ENCODE data around the gene F5.

F5 gene

DNA sequence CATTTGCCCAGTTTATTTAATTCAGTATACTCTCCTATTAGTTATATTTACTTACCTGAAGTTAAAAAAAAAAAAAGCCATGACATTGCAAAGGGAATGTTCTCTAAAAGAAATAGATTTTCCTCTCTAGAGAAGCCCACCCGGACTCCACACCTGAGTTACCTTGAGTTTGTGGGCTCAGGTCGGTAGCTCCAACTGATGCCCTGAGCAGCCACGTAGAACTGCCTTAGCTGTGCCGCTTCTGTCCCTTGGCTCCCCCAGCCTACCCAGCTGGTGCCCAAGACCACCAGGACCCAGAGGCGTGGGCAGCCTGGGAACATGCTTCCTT, 250 bp downstream of the F5 start:
- DNase-seq, result no peak

DNA sequence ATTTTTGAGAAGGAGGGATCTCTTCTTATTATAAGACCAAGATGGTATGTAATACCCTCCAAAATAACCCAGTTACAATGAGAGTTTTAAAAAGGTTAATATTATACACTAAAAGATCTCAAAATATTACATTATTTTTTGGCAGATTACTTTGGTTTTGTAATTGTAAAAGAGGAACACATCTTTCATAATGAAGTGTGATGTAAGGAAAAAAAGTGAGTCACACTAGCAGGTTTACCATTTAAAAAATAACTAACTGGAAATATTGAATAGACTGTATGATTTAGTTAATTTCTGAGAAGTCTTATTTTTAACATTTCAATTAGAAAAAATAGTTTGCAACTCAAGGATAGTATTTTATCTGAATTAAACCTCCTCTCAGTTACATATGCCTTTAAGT, 1.1 kb downstream of the F5 start:
- no peak for DNase-seq

DNA sequence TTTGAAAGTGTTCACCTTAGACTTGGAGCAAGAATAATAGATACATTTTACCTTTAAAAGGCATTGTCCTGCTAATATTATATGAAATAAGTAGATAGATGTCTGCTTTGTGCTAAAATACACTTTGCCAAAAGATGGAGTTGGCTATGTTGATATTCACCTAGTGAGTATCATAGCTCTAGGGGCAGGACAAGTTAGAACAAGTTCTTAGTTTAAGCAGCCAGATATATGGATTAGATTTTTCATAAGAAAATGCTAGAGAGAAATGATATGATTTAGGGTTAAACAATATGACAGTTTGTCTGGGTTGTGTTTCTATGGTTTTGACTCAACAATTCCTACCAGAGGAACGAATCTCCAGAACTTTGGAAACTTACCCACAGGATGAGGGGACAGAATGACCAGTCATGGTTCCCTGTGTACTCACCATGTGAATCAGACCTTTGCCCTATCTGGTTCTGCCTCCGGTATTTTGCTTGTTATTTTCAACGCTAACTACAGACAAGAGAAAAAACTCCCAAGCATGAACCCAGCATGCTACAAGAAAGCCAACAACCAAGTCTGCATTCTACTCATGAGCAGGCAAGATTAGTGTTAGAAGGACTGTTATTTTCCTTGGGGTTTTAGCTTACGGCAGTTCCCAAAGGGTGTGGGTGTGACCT, 1.7 kb downstream of the F5 start:
- no peak for DNase-seq

DNA sequence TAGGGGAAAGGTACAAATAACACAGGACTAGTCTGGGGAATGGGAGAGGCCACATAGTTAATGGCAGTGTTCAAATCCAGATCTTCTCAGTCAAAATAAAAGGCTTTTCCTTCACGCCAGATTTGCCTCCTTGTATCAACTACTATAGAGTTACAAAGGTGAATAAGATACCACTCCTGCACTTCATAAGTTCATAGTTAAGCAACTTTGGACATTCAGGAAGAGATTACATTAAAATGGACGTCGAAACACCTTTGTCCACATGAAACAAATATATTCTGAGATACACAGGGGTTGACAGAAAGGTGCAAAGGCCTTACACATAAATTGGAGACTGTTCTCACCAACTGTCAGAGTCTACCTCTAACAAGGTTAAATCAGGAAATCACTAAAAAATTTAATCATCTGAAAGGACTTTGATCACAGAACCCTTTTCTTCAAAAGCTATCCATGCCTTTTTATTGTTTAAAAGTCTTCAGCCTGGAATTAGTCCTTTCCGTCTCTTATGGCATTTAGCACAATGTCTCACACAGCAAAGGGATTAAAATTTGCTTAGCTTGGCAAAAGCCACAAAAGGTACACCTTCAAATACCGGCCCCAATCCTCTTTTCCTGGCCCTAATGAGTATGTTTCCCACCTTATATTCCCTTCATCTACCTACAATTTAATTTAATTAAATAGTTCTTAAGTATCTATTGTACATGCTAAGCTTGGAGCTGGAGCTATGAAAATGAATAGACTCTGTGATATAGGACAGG, 8.1 kb downstream of the F5 start:
- no peak for DNase-seq

DNA sequence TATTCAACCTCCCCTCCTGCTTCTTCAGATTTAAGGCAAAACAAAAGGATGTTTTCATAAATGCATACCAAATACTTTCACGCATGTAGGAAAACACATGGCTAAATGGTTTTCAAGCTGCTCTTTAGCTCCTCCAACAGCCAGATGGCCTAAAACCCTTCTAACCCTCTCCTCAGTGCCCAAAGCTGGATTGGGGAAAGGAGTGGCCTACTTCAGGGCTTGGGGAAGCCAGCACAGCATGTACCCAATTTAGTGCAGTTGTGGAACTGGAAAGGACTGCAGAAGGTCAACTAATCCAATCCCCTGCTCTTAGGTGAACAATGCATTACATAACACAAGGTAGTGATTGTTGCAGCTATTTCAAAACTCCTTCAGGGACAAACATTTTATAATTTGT, 9.3 kb downstream of the F5 start:
- DNase-seq, result no peak

DNA sequence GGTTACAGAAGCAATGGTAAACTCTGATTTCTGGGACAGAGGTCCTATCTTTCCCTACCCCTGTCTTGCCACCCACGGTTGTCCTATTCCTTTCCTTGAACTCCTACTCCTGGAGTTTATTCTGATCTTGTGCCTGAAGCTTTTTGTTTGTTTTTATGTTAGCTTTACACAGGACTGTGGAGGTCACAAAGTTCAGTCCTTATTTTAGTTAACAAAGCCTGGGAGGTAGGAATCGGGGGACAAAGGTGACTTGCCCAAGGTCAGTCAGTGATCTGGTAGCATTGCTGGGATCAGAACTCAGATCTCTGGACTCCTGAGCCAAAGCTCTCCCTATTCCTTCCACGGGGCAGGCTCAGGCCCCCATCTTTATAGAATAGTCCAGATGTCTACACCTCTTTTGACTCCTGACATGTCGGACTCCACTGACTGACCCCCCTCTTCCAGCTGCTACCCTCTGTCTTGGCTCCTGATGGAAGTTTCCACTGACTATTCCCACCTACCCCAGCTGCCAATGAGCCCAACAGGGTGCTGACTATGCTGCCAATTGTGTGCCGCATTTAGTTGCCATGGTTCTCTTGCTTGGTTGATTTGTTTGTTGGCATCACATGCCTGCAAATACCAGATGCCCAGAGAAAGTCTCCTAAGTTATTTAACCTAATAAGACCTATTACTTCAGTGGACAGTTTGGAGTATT, 9.9 kb downstream of the F5 start:
- DNase-seq, result no peak

DNA sequence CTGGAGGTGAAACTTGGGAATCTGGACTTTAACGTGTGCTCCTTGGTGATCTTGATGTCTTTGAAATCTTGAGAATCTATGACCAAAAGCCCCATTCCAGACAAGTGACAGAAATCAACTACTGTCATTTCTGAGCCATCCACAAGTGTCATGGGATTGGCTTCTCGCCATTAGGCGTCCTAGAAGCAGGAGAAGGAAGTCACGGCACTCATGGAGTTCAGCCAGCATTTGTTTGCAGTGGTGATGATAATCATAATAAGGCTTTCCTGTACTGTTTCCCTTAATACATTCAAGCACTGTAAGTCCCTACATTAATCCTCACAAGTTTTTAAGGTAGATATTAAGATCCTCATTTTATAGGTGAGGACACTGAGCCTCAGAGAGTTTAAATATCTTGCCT, 11.9 kb downstream of the F5 start:
- DNase-seq, result no peak

DNA sequence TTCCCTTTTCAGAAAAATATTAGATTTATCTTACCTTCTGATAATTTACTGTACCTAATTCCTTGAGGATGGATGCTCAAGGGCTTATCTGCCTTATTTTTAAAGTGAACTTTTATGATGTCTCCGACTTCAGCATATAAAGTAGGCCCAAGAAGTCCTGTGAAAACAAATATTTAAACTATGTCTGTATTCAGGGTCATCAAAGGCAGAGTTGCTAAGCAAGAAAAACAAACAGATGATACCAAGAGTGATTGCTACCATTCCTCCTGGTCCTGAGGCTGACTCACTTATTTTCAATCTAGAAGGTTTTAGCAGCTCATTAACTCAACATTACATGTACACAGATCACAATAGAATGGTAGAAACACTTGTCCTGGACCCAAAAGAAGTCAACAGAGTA, 14.1 kb downstream of the F5 start:
- DNase-seq, result no peak

DNA sequence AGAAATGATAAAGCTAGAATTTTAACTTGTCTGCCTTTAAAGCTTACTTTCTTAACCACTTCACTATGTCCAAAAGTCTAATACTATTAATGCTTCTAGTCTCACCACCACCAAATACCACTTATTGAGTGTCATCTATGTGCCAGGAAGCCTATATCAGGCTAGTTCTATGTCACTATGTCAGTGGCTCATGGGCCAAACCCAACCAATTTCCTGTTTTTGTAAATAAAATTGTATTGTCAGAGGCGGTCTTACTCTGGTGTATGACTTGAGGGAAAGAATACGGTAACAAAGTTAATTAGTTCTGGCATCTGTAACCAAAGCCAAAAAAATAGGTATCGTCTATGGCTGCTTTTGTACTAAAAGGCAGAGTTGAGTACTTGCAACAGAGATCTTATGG, 14.8 kb downstream of the F5 start:
- no peak for DNase-seq

DNA sequence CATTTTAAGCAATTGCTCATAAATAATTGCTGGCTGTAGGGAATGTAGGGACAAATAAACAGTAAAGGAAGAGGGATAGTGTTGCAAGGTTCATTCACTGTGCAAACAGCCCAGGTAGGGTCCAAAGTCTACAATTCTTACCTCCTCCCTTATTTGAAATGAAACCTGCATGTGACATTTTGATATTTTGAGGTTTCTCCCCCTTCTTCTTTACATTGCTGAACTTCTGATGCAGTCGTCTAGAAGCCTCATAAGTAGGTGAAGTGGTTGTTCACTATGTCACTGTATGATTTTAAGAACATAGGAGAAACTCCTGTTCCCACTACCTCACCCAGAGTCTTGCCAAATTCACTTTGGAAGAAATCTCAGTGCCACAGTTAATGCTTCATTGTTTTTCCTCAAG, 16.1 kb downstream of the F5 start:
- DNase-seq, result no peak

DNA sequence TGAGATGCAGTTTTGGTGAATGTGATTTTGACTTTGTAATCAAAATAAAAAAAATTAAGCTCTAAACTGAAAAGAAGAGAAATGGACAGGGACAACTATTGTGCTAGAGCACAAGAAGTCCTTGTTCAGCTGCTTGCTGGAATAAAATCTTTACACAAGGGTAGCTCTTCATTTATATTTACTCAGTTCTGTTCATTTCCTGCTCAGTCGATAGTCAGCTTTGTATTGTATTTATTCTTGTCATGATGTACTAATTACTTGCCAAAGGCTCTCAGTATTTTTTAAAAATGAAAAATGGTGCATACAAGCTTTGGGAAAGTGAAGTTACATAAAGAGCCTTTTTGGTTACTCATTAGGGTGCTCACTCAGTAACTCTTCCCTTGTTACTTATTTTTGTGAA, 17.8 kb downstream of the F5 start:
- no peak for DNase-seq

DNA sequence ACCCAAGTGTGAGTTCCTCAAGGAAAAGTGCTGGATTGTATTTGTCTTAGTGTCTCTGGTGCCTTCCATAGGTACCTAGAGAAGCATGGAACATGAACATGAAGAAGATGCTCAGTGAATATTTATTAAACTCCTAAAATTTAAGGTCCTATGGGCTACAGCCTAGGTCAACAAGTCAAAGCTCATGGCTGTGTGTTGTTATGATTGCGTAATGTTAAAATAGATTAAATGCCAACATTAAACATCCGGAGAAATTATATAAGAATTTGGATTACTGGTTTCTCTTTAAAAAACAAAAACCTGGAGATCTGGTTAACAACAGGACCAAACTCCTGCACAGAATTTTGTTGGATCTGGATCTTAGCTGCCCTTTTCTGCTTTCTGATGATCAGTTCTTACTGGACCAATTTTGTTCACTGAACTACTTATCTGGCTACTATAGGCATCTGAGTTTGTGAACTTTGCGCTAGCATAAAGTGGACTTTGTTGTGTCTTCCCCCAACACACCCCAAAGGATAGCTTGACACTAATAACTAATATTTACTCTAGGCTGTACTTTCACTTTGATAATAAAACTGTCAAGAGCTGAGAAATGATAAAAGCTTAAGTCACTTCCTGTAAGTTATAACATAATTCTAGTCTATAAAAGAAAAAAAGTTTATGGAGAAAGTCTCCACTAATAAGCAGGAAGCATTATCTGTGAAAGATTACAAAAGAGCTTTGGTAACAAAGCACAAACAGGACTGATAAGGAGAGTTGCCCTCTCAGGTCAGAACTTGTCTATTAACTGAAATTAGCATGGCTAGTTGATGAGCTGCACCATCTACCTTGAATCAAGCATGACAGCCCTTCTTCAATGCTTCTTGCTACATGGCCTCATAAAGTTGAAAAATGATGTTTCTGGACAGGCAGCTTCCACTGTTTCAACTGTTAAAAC, 20.7 kb downstream of the F5 start:
- DNase-seq, result no peak

DNA sequence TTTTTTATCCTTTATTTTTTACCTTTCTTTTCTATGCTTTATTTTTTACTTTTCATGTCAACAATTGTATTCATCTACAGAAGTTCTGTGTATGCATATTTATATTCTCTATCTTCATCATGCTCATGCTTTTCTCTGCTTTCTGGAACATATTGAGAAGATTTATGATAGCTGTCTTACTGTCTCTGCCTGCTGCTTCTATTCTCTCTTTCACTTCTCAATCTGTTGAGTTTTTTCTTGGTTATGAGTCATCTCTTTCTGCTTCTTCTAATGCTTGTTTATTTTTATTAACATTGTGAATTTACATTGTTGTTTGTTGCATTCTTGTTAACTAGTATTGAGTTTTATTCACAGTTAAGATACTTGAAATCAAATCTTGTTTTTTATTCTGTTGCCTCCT, 22.6 kb downstream of the F5 start:
- no peak for DNase-seq

DNA sequence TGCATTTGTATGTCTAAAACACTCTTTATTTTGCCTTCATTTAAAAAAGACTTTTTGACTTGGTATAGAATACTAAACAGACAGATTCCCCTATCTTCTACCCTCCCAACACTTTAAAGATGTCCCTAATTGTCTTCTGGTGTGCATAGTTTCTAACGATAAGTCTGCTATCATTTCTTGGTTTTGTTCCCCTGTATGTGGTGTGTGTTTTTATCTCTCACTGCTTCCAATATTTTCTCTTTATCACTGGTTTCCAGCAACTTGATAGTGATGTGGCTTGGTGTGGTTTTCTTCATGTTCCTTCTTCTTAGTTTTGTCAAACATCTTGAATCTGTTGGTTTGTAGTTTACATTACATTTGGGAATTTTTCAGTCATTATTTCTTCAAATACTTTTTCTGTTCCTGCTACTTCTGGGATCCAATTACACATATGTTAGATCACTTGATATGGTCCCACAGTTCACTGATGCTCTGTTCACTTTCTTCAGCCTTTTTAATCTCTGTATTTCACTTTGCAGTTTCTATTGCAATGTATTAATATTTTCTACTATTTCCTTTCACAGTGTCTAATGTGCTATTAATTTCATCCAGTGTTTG, 23.2 kb downstream of the F5 start:
- no peak for DNase-seq

DNA sequence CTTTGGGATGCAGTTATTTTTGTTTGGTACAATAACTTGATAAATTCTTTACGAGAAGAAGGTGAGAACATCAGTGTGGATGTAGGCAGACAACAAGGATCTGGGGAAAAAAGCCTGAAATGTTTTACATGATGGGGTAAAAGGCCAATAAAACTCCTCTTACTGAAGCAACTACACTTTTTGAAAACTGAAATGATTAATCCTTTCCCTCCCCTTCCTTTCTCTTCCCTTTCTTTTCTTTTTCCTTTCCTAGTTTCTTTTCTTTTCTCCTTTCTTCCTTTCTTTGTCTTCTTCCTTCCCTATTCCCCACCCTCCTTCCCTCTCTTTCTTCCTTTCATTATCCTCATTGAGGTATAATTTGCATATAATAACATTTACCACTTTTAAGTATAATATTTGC, 24.6 kb downstream of the F5 start:
- no peak for DNase-seq

DNA sequence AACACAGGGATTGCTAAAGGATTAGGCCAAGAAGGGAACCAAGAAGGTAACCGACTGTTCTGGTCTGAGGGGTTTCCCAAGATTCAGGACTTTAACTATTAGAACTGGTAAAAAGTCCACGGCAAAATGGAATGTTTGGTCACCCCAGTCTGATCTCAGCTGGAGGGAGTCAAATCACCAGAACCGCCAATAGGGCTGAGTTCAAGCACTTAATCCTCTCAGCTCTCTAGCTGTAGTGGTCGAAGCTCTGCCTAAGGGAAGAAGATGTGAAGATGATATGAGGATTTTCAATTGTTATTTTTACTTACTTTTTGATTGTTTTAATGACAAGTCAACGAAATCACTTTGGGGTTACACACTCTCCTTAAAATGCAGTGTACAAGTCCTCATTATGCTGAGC, 29.1 kb downstream of the F5 start:
- DNase-seq, result no peak

DNA sequence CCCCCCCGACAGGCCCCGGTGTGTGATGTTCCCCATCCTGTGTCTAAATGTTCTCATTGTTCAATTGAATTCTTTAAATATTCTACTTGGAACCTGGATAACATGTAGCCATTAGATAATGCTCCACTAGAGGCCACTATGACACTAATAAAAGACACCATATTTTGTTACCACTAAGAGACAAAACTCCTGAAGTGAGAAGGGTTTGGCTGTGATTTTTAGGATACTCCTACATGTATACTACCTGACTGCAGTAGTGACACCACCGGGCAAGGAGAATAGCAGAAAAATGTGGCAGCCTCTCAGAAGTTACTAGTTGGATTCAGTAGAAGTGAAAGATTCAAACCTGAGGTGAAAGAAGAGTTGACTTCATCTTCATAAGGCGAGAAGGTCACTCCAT, 36.0 kb downstream of the F5 start:
- DNase-seq, result no peak

DNA sequence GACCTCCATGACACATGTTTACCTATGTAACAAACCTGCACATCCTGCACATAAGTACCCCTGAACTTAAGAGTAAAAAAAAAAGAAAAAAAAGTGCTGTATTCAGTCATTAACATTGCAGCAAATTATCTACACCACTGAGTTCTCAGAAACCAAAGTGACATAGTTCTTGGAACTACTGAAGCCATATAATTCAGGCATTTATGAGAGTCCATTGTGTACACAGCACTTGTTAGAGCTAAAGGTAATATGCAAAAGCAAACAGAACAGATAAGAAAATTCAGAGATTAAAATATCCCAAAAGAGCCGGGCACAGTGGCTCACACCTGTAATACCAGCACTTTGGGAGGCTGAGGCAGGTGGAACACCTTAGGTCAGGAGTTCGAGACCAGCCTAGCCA, 38.0 kb downstream of the F5 start:
- no peak for DNase-seq

DNA sequence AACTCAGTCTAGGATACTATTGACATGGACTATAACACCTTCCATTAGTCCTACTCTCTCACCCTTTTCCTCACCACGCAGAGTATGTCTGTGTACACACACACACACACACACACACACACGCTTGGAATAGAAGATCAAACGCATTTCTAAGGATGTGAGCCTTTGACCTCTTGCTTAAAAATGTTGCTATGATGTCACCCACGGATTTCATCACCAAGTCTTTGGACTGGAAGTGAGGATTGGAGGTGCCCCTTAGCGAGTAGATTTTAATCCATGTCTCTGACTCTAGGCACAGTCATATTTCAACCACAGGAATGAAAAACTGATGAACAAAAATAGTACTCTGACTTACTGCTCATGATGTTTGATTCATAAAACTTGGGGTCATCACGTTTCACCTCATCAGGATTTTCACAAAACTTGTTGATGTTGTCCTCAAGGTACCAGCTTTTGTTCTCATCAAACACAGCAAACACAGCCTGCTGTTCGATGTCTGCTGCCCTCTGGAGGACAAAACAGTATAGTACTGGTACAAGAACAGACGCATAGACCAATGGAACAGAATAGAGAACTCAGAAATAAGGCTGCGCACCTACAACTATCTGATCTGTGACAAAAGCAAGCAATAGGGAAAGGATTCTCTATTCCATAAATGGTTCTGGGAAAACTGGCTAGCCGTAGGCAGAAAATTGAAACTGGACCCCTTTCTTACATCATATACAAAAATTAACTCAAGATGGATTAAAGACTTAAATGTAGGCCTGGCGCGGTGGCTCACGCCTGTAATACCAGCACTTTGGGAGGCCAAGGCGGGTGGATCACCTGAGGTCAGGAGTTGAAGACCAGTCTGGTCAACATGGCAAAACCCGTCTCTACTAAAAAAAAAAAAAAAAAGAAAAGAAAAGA, 39.9 kb downstream of the F5 start:
- DNase-seq, result peak; percentile 32

DNA sequence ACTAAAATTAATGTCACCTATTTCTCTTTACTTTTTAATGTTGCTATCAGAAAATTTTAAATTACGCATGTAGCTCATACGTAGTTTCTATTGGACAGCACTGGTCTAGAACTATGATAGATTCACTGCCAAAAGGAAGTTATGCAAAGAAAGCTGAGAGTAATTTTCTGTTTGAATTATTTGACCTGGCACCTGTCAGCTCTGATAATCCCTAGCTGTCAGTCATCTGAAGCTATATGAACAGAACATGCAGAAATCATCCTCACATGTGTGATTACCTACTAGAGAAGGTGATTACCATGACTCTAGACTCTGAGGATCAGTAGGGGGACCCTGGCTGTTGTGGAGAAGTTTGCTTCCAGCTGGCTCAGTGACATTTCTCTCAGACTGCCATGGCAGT, 40.8 kb downstream of the F5 start:
- DNase-seq, result no peak

DNA sequence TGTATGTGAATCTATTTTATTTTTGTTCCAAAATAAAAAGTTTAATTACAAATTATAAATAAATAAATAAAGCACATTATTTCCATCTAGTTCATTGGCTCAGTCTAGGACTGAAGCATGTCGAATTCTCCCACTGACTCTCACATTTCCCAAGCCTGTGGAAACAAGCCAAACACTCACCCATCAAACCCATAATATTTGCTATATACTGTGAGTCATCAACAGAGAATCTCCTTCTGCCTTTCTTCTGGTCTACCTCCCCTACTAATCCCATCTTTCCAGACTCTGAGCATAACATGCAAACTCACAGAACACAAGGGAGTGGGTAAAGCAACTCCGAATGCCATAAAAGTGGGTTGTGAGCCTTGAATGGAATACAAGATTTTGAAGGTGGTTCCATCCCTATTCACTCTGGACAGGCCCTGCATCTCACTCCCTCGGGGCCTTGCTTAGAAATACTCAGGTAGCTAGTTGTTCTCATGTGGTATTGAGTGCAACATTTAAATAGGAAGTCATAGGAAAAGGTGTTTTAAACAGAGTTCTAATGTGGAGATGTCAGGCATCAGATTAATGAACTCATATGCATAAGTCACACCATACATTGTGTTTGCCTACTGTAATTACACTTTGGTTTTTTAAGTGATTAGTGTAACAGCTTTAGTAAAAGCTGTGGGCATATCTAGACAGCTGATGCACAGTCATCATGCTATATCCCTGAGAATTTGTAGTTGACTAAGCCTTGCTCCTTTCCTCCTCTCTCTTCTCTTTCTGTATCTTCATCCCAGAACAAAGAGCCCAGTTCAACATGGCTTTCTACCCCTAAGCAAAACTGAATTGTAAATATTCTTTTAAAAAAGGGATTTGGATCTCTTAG, 47.0 kb downstream of the F5 start:
- DNase-seq, result no peak

All from NCI-H1417 treated with DMSO at 0.1 percent for 48 hours (cell line).